HG03565 (cell line): Measurements from ENCODE around the gene ZNF3.
"Not testable (repeated sequence)": the region's sequence is repeated elsewhere in the genome, so short reads cannot be mapped to it uniquely, and the experiment has no call there.

Source experiments
- ATAC-seq: cut with Tn5 transposase; IDR thresholded peaks from one replicate; pipeline ENCODE4 v1.9.1; 2021; ENCODE audit warnings: mild to moderate bottlenecking, moderate library complexity; ENCODE audit not compliant: unreplicated experiment

Gene ZNF3

DNA sequence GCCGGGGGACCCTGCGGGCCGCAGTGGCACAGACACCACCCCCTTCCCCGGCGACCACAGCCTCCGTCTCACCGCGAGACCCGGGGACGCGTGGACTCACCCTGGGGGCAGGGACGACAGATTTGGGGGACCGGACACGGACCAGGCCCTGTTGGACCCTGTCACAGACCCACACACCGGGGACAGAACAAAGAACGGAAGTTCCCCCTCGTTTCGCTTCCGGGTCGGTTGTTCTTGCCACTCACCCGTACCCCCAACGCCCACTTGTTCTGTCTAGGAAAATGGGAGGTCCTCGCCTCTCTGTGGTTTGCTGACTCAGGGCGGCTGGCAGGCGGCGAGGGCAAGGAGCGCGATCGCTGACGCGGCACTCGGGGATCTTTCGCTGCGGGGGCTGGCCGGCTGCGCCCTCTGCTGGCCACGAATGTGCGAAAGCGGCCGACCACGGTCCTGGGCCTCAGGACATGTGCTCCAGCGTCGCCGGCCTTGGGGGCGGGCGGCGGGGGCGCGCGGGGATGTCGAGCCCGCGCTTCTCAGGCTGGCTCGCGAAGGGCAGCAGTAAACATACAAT is at the start of gene ZNF3:
Gene ZNF3, minus strand, starts transcription at position 189 of the 568 bp plus-strand sequence. CDS start 4,366 bp downstream, outside the sequence.
- ATAC-seq: peak; percentile 73

DNA sequence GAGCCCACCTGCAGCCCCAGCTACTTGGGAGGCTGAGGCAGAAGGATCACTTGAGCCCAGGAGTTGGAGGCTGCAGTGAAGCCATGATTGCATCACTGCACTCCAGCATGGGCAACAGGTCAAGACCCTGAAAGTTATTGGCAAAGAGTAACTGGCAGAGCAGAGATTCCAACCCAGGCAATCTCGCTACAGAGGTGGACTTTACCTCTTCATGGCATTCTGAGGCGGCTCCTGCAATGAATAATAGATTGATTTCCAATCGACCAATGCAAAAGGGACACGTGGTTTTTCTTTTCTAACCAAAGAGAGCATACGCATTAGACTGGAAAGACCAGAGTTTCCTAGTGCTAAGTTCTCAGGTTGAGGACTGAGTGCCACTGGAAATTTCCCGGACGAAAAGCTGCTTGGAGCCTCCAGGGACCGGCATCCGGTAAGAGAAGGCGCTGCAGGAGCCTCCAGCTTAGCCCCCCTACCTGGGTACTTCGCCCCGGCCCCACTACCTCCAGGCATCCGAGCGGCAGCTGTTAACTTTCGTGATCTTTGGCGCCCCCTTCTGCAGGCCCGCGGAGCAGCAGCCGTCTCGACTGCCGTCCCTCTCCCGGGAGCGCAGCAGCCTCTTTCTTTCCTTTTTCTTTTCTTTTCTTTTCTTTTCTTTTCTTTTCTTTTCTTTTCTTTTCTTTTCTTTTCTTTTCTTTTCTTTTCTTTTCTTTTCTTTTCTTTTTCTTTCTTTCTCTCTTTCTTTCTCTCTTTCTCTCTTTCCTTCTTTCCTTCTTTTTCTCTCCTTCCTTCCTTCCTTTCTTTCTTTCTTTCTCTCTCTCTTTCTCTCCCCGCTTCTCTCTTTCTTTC is 49.3 kb upstream of the ZNF3 start:
- no peak for ATAC-seq

DNA sequence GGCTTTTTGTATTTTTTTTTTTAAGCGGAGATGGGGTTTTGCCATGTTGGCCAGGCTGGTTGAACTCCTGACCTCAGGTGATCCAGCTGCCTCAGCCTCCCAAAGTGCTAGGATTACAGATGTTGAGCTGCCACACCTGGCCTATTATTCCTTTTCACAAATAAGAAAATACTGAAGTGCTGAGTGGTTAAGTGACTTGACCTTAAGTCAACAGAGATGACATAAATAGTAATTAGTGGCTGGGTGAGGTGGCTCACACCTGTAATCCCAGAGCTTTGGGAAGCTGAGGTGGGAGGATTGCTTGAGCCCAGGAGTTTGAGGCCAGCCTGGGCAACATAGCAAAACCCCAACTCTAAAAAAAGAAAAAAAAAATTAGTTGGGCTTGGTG is 48.7 kb upstream of the ZNF3 start:
- ATAC-seq: not testable (repeated sequence)

DNA sequence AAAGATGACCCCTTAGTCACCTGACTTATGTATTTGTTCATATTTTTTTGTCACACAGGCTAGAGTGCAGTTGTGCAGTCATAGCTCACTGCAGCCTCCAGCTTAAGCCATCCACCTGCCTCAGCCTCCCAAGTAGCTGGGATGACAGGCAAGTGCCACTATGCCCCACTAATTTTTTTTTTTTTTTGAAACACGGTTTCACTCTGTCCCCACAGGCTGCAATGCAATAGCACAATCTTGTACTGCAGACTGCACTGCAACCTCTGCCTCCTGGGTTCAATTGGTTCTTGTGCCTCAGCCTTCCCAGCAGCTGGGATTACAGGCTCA is 47.1 kb upstream of the ZNF3 start:
- no peak for ATAC-seq

DNA sequence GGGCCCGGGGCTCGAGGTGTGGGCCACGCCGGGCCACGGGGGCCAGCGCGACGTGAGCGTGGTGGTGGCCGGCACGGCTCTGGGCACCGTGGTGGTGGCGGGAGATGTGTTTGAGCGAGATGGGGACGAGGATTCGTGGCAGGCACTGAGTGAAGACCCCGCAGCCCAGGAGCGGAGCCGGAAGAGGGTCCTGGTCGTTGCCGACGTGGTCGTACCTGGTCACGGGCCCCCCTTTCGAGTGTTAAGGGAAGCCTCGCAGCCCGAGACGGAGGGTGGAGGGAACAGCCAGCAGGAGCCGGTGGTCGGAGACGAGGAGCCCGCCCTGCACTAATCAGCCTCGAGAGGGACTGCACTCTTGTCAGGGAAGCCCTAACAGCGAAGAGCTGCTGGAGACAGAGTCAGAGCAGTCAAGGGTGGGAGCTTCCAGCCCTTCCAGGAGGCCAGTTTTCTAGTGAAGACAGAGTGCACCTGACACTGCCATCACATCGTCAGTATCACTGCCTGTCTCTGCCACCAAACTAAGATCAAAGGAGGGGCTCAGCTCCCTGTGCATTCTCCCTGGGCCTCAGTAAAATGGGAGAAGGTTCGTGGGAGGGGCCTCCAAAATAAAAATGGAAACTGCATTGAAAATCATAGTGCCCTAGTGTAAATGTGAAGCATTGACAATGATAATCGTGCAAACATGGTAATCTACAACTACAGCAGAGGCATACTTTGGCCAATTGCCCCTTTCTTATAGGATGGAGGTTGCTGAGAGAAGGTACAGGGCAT is 46.5 kb upstream of the ZNF3 start:
- ATAC-seq: no peak

DNA sequence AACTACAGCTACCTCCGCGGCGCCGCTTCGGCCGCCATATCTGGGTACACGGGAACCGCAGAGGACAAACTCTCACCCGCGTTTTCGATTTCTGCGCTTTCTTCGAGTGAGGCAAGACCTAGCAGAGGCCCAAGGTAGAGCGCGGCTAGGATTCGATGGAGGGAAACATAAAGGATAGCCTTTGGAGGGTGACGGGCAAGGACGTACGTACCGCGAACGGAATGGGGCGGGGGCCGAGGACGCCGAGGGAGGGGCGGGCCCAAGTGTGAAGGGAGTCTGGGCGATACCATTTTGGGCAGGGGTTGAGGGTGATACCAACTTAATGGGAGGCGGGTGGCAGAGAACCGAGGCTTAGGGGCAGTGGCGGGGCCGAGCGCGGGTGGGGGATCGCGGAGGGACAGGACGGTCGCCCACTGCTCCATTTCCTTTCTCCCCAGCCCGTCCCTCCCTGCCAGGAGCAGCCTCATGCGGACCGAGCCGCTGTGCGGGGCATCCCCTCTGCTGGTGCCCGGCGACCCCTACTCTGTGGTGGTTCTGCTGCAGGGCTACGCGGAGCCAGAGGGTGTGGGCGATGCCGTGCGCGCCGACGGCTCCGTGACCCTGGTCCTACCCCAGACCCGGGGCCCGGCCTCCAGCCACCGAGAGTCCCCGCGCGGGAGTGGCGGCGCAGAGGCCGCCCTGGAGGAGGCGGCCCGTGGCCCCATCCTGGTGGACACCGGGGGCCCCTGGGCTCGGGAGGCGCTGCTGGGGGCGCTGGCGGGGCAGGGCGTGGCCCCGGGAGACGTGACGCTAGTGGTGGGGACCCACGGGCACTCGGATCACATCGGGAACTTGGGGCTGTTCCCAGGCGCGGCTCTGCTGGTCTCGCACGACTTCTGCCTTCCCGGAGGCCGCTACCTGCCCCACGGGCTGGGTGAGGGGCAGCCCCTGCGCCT is 45.7 kb upstream of the ZNF3 start, which contains the start of gene MBLAC1:
Gene MBLAC1, plus strand, starts transcription at position 37 of the 935 bp plus-strand sequence. Its CDS starts 429 bp downstream, at position 466.
- peak; percentile 42 for ATAC-seq

DNA sequence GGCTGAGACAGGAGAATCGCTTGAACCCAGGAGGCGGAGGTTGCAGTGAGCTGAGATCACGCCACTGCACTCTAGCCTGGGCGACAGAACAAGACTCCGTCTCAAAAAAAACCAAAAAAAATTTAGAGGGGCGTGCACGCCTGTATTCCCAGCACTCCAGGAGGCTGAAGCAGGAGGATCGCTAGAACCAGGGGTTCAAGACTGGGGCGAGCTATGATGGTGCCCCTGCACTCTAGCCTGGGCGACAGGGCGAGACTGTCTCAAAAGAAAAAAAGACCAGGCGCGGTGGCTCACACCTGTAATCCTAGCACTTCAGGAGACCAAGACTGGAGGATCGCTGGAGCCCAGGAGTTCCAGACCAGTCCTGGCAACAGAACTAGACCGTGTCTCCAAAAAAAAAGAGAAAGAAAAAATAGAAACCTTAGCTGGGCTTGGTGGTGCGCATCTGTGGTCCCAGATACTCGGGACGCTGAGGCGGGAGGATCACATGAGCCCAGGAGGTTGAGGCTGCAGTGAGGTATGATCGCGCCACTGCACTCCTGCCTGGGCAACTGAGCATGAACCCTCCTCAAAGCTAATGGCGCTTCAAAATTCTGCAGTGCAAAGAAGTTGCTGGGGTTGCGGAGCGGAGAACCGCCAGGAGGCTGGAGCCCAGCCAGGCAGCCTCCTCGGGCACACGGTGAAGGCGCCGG is 44.9 kb upstream of the ZNF3 start:
- ATAC-seq: peak; percentile 2

DNA sequence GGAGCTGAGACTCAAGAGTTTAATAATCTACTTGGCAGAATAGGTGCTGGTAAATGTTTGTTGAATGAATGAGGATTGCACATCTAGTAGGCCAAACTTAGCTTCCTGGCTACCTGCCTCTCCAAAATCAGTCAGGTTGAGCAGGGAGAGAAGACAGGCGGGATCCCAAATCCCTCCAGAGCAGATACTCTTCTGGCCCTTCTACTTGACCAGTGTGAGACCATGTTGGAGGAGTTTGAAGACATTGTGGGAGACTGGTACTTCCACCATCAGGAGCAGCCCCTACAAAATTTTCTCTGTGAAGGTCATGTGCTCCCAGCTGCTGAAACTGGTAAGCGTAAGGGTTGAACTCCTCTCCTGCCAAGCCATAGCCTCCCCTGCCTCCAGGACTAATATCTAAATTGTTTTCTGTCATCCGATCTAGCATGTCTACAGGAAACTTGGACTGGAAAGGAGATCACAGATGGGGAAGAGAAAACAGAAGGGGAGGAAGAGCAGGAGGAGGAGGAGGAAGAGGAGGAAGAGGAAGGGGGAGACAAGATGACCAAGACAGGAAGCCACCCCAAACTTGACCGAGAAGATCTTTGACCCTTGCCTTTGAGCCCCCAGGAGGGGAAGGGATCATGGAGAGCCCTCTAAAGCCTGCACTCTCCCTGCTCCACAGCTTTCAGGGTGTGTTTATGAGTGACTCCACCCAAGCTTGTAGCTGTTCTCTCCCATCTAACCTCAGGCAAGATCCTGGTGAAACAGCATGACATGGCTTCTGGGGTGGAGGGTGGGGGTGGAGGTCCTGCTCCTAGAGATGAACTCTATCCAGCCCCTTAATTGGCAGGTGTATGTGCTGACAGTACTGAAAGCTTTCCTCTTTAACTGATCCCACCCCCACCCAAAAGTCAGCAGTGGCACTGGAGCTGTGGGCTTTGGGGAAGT is 43.0 kb upstream of the ZNF3 start:
- ATAC-seq: no peak

DNA sequence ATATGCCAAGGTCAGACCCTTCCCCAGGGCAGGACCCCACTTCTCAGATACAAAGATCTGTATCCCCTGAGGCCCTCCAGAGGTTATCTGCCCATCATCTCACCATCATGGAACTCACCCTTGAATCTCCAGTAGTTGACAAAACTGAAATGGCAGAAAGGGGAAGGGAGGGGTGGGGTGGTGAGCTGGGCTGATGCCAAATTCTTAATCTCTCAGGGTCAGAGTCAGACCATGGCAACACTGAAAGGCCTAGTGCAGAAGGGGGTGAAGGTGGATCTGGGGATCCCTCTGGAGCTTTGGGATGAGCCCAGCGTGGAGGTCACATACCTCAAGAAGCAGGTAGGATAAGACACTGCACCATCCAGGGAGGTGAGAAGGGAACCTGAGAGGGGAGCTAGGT is 41.0 kb upstream of the ZNF3 start:
- no peak for ATAC-seq

DNA sequence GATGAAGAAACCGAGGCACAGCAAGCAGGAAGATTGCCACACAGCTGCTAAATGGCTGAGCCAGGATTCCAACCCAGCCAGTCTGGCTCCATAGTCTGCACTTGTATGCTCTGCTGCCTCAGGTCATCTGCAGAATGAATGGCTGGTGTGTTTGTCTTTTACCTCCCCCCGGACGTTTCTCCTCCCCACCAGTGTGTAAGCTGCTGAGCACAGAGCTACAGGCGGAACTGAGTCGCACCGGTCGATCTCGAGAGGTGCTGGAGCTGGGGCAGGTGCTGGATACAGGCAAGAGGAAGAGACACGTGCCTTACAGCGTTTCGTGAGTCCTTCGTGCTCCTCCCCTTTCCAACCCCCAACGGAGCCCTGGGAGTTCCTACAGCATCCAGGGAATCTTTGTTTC is 40.5 kb upstream of the ZNF3 start:
- ATAC-seq: no peak

DNA sequence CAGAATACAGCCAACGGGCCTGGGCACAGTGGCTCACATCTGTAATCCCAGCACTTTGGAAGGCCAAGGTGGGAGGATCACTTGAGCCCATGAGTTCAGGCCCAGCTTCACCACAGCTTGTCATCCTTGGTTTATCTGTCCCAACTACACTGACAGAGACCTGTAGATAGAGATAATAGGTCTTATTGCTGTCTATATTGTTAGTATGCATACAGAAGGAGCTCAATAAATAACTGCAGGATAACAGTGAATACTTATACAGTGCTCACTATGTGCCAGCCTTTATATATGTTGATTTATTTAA is 39.2 kb upstream of the ZNF3 start:
- ATAC-seq: no peak

DNA sequence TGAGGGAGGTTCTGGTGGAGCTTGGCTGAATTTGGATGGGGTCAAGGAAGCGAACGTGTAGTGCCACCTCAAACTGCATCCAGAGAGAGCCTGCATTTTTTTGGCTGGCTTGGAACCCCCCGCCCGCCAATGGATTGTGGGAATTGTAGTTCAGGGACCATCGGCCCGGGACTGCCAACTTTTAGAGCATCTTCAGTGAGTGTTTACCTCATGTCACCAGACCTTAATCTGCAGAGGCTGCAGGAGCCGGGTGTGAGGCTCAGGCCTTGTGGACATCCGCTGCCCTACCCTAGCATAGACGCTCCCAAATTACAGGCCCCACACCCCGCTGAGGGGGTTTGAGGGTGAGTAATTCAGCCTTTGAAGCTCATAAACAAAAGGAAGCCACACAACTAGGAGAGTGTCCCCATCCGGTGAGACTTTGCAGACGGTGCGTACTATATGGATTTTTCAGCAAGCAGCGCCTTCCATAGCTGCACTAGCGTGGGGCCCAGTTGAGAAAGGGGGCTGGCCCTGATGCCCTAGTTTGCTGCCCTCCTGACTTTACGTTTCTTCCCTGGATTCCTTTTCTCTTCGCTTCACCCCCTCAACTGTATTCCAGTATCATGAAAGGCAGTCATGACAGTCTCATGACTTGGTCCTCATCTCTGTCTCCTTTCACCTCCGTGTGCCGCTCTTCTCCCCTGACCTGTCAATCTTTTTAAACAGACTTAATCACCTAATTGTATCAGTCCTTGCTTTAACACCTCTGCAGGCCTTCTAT is 38.6 kb upstream of the ZNF3 start:
- peak; percentile 18 for ATAC-seq

DNA sequence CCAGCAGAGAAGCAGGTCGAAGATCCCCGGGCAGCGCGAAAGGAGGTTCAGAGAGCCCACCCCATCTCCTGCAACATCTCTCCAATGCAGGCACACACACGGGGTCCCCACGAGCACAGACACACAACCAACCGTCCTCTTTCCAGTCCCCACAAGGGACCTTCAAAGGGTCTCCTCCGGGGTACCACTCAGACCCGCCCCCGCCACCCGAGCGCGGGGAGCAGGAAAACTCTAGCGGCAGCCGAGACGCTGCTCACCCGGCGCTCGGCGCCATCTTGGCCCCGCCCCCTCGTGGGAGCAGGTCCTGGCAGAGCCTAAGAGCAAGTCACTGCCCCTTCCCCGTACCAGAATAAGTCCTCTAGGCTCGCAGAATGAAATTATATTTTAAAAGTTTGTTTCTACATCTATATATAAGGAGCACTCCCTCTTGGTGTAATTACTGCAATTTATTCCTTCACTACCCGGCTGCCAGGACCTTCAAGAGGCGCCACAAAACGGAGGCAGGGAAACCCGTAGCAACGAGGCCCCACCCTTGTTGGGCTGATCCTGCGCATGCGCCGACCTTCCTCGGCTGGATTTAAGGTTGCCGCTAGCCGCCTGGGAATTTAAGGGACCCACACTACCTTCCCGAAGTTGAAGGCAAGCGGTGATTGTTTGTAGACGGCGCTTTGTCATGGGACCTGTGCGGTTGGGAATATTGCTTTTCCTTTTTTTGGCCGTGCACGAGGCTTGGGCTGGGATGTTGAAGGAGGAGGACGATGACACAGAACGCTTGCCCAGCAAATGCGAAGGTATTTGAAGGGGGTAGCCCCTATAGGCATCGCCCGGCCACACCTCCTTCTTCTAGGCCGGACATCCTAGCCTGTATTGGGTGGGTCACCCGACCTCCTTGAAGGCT is 37.8 kb upstream of the ZNF3 start, which contains the start of the genes CNPY4 and TAF6:
Gene CNPY4, plus strand, starts transcription at position 563 of the 898 bp plus-strand sequence. Its CDS starts 111 bp downstream, at position 674.
Gene TAF6, minus strand, starts transcription at position 287 of the 898 bp plus-strand sequence. CDS start 5,149 bp downstream, outside the sequence.
- ATAC-seq: peak; percentile 56

DNA sequence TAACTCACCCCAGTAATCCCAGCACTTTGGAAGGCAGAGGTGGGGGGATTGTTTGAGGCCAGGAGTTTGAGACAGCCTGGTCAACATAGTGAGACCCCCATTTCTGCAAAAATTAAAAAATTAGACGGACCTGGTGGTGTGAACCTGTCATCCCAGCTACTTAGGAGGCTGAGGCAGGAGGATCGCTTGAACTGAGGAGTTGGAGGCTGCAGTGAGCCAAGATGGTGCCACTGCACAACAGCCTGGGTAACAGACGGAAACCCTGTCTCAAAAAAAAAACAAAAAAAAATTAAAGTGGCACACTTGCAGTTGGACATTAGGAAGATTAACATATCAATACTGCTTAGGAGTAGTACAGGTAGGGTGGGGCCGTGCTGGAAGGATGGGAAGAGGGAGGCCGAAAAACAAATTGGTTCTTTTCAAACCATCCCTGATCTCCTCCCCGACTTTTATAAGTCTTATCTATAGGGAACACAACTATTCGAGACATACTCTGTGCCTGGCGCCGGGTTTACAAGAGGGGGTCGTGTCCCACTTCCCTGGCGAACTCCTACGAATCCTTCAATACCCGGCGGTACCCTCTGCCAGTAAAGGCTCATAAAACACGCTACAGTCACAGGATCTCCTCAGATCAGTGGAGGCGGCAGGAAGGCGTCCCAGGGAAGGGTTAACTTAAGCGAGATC is 37.0 kb upstream of the ZNF3 start:
- ATAC-seq: no peak

DNA sequence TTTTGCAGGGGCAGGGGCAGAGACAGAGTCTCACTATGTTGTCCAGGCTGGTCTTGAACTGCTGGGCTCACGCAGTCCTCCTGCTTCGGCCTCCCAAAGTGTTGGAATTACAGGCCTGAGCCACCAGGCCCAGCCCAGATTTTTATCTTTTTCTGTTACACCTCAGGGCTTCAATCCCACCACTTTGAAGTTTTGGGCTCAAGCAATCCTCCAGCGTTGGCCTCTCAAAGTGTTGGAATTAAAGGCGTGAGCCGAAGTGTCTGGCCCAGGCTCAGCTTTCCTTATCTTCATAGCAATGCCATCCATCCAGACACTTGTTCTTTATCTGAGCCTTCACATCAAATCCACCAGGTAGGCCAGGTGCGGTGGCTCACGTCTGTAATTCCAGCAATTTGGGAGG is 33.5 kb upstream of the ZNF3 start:
- ATAC-seq: no peak

DNA sequence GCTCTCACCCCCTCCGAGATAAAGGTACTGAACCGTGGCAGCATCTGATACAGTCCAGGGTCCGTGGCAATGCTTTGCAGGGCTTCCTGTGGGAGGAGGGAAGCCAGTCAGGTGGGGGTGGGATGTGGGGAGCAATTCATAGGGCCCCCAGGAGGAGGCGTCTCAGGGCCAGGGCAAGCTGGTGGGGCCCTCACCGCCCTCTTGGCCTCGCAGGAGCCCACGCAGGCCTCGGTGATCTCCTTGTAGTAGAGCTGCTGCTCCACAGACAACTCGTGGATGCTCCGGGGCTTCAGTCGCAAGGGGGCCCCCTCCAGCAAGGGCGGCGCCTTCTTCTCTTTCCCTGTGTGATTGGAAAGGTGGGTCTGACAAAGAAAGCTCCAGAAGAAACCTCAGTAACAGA is 30.4 kb upstream of the ZNF3 start:
- ATAC-seq: no peak

DNA sequence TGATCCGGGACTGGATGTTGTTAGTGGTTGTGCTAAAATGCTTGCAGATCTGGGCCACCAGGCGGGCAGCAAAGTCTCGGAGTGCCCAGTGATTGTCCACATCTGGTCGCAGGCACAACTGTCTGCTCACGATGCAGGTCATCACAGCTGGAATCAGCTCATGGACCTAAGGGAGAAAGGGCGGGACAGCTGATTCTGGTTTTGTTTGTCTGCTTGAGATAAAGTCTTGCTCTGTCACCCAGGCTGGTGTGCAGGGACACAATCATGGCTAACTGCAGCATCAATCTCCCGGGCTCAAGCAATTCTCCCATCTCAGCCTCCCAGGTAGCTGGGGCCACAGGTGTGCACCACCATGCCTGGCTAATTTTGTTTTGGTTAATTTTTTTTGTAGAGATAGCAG is 29.6 kb upstream of the ZNF3 start:
- ATAC-seq: no peak
